A549 (cell line): Measurements from ENCODE around the gene TRMT2B.

Experiments
- POLR2A ChIP-seq: IDR thresholded peaks from 2 replicates; pipeline ENCODE4 v1.6.1; 2012; ENCODE audit warnings: mild to moderate bottlenecking, low read length
- SMC3 ChIP-seq: fragments of >200 bp; sonication (Bioruptor Twin); formaldehyde crosslinking; IDR thresholded peaks from 3 replicates; pipeline ENCODE4 v1.6.1; 2018; ENCODE audit warnings: inconsistent platforms

DNA sequence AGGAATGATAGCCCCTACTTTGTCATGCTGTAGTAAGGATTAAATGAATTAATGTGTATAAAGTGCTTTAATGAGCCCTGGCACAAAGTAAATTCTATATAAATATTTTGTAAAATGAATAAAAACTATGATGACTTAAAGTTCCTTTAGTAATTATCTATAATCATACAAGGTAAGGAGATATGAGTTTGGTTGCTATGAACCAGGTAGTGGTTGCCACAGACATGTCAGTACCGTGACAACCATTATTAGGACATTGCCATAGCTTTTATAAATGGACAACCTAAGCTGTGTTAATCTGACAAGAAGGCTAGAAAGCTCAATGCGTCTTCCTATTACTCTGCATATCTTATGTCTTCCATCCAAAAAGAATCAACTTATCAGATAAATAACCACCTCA is 82.5 kb downstream of the TRMT2B start, which contains the start of gene ARL13A:
- TF ChIP-seq SMC3 (no peak), POLR2A (no peak)
